GM12865 (cell line): ENCODE measurements around the gene SLC29A4.

Experiments
- DNase-seq: peaks from one replicate; pipeline ENCODE4 v3.0.0; 2010; ENCODE audit warnings: low read depth
- H3K4me3 ChIP-seq: 2 replicates; pipeline ENCODE4 v1.5.1; 2011; ENCODE audit warnings: mild to moderate bottlenecking, low read depth, low read length, control low read depth
- TF ChIP-seq, protein P1 (sequence below): IDR thresholded peaks from 2 replicates; pipeline ENCODE4 v1.5.1; 2011; ENCODE audit warnings: low read length, control low read depth, low read depth, inconsistent platforms; ENCODE audit not compliant: insufficient read depth; ENCODE audit errors: missing control alignments

Gene SLC29A4

DNA sequence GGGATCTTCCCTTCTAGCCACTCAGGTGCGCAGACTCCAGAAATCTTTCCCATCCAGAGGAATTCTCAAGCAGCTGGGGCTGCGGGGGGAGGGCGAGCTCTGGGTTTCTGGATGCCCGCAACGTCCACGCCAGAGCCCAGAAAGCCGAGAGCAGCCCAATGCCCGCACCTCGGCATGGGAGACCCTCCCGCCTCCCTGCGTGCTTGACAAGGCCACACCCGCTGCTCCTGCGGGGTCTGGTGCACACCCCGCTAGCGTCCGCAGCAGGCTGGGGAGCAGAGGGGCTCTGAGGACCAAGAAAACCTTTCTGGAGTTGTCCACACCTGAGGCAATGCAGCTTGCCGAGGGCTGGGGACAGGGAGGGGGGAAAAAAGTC lies 66.2 kb downstream of the SLC29A4 start:
- TF ChIP-seq, protein P1, sequence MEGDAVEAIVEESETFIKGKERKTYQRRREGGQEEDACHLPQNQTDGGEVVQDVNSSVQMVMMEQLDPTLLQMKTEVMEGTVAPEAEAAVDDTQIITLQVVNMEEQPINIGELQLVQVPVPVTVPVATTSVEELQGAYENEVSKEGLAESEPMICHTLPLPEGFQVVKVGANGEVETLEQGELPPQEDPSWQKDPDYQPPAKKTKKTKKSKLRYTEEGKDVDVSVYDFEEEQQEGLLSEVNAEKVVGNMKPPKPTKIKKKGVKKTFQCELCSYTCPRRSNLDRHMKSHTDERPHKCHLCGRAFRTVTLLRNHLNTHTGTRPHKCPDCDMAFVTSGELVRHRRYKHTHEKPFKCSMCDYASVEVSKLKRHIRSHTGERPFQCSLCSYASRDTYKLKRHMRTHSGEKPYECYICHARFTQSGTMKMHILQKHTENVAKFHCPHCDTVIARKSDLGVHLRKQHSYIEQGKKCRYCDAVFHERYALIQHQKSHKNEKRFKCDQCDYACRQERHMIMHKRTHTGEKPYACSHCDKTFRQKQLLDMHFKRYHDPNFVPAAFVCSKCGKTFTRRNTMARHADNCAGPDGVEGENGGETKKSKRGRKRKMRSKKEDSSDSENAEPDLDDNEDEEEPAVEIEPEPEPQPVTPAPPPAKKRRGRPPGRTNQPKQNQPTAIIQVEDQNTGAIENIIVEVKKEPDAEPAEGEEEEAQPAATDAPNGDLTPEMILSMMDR: no peak
- no peak overlapping the region for H3K4me3 ChIP-seq
- DNase-seq: no peak

- TF ChIP-seq, protein P1: no peak
- no peak for DNase-seq
Observed at GRCh38 chr7:5349437-5350173, 66.9 kb downstream of the SLC29A4 start.

GRCh38 chr7:5350174-5350463 lies 67.4 kb downstream of the SLC29A4 start:
- no peak for DNase-seq
- no peak overlapping the region for H3K4me3 ChIP-seq
- TF ChIP-seq, protein P1: no peak

More at GRCh38 chr7:5349437-5350173, 66.9 kb downstream of the SLC29A4 start:
- H3K4me3 ChIP-seq: no peak overlapping the region

DNA sequence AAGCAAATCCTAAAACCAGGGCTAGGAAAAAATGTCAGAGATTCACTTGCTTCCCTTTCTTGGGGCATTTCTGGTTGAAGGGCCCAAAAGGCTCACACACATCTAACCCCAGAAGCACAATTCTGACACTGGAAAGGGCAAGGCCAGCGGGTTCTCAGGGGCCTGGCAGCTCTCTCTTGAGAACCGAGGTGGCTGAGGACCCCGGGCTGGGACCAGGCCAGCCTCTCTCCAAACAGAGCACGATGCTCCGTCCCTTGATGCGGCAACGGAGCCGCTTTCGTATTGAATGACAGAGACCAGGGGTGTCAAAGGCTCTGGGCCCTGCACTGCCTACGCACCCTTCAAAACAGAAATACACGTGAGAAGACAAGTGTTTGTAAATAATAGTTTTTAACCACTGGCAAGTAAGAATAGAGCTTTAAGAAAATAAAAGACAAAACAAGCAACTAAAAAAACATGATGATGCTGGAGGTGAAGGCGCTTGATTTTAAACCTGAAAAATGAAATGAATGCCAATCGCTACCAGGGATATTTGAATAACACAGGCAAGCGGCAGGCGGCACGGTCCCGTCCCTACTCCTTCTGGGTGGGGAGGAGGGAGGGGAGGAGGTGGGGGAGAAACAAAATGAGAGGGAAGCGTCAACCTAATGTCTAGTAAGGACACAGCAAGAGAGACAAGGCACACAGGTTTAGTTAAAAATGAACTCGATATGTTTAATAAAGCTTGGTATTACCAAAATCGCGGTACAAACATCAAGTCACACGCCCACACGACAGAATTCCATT lies 68.0 kb downstream of the SLC29A4 start:
- TF ChIP-seq, protein P1: no peak
- no peak overlapping the region for H3K4me3 ChIP-seq
- no peak for DNase-seq

- TF ChIP-seq, protein P1: no peak
- DNase-seq: no peak
- H3K4me3 ChIP-seq: no peak overlapping the region
Observed at GRCh38 chr7:5351507-5352265, 68.9 kb downstream of the SLC29A4 start.

- TF ChIP-seq, protein P1: no peak
- no peak for DNase-seq
- H3K4me3 ChIP-seq: no peak overlapping the region
Observed at GRCh38 chr7:5352440-5353010, 69.8 kb downstream of the SLC29A4 start.
